Epidermal melanocyte (primary cell): ENCODE data around the gene GRB14.
"Not testable (repeated sequence)": the region's sequence is repeated elsewhere in the genome, so short reads cannot be mapped to it uniquely, and the experiment has no call there.

ENCODE experiments used
- DNase-seq: peaks from one replicate; pipeline ENCODE4 v3.0.0; 2011; ENCODE audit warnings: low spot score; ENCODE audit not compliant: insufficient read length

Gene GRB14

DNA sequence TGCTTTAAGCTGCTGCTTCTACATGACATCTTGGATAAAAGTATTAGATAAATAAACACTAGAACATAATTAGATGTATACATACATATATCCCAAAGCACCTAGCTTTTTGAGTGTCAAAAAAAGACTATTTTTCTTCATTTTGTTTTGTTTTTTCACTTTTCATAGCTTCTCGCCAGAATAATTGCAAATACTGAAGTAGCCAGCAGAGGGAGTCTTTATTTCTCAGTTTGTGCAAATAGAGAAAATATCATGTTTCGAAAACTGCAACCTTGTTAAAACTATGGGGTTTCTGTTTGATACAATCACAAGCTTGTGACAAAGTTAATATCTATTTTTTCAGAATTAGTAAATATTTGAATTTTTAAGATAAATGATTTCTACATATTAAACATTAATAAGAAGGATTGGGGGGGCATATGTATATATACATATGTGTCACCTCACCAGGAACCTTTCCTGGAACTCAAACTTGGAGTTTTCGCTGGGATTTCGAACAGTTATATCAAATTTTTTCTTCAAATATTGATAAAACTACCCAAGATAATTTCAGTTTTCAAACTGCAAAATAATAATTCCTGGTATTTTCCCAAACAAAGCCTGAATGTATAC is 61.0 kb downstream of the GRB14 start:
- DNase-seq = no peak

GRCh38 chr2:164558450-164558849 is 62.8 kb downstream of the GRB14 start:
- DNase-seq = no peak

DNA sequence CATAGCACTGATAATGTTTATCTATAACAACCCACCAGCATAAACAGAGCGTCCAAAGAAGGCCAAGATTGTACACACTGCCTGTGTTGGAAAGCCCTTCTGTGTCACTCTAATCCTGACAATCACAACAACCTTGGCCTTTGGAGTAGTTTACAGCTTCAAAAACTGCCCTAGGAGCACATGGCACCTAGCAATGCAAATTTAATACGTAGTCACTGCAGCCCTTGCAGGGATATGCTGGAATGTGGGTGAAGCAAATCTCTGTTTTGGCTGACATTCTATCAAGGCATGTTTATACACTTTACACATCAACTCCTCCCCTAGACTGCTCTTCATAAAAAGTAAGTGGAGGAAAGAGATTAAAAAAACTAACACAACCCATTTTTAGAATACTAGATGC is 66.8 kb downstream of the GRB14 start:
- DNase-seq = no peak

DNA sequence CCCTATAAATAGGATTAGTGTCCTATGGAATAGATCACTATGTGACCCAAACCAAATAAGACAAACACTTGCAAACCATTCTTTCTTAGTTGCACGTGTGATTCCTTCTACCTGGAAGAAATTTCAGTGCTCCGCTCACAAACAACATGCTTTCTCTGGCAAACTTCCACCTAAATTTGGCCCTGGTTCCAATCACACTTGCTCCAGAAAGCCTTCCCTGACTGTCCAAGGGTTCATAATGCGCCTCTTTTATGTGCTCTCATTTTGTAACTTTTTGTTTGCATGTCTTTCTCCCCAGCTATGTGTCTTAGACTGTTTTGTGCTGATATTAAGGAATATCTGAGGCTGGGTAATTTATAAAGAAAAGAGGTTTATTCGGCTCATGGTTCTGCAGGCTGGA is 69.8 kb downstream of the GRB14 start:
- DNase-seq = no peak

DNA sequence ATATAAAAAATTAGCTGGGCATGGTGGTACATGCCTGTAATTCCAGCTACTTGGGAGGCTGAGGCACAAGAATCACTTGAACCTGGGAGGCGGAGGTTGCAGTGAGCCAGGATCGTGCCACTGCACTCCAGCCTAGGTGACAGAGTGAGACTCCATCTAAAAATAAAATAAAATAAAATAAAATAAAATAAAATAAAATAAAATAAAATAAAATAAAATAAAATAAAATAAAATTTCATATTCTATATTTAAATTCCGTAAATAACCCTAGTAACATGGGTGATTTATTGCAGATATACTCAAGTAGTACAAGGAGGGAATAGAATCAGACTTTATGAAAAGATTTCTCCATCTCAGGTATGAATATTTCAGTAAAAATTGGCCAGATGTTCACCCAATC is 71.6 kb downstream of the GRB14 start:
- not testable (repeated sequence) for DNase-seq

GRCh38 chr2:164545484-164545883 is 75.8 kb downstream of the GRB14 start:
- no peak for DNase-seq

DNA sequence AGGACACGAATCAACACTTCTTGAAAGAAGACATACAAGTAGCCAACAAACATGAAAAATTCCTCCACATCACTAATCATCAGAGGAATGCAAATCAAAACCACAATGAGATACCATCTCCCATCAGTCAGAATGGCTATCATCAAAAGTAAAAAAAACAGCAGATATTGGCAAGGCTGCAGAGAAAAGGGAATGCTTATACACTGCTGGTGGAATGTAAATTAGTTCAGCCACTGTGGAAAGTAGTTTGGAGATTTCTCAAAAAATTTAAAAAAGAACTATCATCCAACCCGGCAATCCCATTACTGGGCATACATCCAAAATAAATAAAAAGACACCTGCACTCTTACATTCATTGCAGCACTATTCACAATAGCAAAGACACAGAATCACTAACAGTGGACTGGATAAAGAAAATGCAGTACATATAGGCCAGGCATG is 78.7 kb downstream of the GRB14 start:
- DNase-seq = no peak

- DNase-seq = peak; percentile 50
These were observed 82.9 kb downstream of the GRB14 start for GRCh38 chr2:164538240-164538866.

DNA sequence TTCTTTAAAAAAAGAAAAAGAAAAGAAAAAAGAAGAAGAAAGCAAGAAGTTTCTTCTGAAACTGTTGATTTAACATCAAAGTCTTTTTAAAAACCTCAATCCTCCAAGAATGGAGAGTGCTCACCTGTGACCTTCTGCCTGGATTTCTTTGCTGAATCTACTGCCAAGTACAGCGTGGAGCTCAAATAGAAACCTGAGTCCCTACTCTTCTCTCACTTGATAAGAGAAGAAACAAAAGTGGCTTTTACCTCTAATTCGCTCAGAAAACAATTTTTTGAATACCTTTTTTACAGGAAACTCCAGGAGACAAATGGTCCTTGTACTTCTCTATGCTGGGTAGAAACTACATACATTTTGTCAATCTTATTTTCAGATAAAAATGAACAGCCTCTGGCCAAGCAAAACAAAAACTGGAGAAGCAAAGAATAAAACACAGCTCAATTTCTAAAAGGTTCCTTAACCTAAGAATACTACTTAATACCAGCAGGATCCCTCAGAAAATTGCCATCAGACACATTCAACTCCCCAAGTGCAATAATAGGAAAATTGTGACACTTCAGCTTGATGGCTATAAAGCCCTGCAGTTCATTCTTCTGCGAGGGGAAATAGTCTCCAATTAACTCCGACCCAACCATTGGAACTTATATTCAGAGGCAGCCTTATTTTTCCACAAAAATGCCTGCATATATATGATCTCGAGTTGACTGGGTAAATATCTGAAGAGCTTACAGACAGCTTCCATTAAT is 85.8 kb downstream of the GRB14 start:
- no peak for DNase-seq

GRCh38 chr2:164530464-164530863 is 90.8 kb downstream of the GRB14 start:
- no peak for DNase-seq

DNA sequence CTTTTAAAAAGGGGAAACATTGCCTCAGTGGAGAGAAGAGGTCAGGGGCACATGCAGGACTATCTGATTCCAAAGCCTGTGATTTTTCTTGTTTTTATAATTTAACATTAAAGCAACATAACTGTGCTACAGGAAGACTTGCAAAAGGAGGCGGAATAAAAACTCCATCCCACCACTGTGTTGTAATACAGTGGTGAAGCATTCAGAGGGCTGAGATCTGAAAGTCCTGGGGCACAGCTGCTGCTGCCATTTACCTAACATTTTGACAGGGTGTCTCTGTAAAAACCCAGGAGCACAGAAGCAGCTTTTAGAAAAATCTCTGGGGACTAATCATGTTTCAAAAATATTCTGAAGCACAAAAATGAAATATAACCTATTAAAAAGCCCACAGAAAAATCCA is 97.6 kb downstream of the GRB14 start:
- no peak for DNase-seq

DNA sequence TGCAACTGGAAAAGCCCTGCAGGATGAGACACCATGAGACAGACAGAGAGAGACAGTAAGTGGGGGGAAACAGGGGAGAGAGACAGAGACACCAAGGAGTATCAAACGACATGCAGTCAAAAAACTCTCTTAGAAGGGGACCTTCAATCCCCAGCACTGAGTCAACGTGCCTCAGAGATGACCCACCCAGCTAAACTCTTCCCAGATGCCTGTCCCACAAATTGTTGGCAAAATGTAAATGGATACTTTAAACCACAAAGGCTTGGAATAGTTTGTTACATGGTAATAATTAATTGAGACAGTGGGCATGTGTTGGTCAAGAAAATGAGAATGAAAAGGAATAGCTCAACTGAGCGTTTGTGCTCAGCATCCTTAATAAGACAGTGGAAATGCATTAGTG is 98.3 kb downstream of the GRB14 start:
- no peak for DNase-seq

- DNase-seq = no peak
These were observed 98.7 kb downstream of the GRB14 start for GRCh38 chr2:164522561-164522981.

DNA sequence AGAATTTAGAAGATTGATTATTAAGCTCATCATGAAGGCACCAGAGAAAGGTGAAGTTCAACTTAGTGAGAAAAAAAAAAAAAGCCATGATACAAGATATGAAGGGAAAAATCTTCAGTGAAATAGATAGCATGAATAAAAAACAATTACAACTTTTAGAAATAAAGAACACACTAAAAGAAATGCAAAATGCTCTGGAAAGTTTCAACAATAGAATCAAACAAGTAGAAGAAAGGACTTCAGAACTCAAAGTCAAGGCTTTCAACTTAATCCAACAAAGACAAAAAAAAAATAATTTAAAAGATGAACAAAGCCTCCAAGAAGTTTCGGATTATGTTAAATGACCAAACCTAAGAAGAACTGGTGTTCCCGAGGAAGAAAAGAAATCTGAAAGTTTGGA is 105.5 kb downstream of the GRB14 start:
- DNase-seq = no peak

DNA sequence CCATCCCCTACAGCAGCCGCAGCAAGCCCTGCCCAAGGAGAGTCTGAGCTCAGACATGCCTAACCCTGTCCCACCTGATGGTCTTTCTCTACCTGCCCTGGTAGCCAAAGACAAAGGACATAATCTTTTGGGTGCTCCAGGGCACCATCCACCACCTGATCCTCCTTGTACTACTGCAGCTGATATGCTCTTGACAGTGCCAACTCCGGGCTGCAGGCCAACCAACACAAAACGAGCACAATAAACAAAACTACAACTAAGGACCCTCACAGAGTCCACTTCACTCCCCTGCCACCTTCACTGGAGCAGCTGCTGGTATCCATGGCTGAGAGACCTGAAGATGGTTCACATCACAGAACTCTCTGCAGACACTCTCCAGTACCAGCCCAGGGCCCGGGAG is 106.3 kb downstream of the GRB14 start:
- no peak for DNase-seq

DNA sequence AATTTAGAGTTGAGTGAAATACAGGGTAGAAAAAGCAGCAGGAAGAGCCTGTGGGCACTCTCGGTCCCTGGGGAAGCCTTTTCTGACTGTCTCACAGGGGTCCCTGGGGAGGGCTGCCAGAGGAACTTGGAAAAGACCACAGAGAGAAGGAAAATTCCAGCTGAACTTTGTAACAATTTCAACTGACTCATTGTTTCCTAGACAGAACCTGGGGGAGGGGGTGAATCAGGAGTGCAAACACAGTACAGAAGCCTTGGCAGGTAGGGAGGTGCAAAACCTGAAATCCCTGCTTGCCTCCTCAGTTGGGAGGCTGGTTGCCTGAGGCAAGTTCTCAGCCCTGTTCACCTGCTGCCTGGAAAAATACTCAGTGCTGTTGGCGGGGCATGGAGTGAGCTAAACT is 106.8 kb downstream of the GRB14 start:
- DNase-seq = no peak

DNA sequence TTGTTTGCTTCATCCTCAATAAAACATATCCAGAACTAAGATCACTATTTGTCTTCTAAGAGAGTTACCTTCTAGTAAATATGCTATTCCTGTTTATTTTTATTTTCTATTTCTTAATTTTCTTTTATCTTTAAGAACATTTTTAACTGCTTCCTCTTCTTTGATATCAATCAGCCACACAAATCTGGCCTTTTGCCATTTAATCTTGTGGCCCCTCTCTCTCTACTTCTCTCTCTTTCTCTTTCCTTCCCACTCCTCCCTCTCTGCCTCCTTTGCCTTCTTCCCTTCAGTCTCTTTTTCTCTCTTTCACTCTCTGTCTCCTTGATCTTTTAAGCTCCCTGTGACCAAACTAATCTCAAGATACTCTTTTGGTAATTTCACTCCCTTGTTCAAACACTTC is 108.4 kb downstream of the GRB14 start:
- DNase-seq = no peak

DNA sequence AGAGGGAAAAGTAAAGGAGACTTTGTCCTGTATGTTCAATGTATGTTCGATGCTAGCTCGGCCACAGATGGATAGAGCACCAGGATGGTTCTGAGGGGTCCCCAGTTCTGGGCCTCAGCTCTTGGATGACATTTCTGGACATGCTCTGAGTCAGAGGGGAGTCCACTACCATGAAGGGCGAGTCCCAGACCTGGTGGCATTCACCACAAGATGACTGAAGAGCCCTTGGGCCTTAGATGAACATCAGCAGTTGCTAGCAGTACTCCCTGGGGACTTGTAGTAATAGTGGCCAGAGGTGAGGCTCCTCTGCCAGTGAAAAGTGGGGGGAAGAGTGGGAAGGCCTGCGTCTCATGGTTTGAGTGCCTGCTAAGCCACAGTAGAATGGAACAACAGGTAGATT is 109.5 kb downstream of the GRB14 start:
- DNase-seq = no peak

DNA sequence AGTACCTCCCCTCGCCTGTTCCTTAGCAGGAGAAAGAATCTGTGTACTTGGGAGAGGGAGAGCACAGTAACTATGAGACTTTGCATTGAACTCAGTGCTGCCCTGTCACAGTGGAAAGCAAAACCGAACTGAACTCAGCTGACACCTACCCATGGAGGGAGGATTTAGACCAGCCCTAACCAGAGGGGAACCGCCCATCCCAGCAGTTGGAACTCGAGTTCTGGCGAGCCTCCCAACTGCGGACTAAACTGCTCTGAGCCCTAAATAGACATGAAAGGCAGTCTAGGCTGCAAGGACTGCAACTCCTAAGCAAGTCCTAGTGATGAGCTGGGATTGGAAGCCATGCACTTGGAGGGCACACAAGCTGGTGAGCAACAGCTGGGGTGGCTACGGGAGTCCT is 110.4 kb downstream of the GRB14 start:
- no peak for DNase-seq

- DNase-seq = no peak
These were observed 112.0 kb downstream of the GRB14 start for GRCh38 chr2:164509137-164509877.

DNA sequence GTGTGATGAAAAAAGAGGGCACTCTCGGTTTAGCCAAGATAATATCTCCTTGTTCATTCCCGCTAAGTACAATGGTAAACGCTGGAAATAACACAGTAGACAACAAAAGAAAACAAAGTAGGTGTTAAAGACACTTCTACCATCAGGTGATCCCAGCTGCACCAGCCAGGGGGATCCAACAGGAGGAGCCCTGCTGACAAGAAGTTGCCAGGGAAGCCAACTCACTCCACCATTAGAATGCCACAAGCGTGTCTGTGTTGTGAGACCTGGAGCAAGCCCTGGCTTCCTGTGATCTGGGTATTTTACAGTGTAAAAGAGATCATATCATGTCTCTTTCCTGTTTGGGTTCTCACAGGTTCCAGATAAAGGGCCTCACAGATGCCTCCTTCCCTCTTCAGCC is 117.0 kb downstream of the GRB14 start:
- no peak for DNase-seq

GRCh38 chr2:164498836-164499235 is 122.4 kb downstream of the GRB14 start:
- DNase-seq = no peak
